GM19193 (cell line): ENCODE measurements around the gene LSAMP.

Experiments
- POLR2A ChIP-seq: IDR thresholded peaks from 4 replicates; pipeline ENCODE4 v1.6.1; 2011; ENCODE audit not compliant: insufficient read depth, insufficient read length; ENCODE audit errors: extremely low read depth

LSAMP gene

DNA sequence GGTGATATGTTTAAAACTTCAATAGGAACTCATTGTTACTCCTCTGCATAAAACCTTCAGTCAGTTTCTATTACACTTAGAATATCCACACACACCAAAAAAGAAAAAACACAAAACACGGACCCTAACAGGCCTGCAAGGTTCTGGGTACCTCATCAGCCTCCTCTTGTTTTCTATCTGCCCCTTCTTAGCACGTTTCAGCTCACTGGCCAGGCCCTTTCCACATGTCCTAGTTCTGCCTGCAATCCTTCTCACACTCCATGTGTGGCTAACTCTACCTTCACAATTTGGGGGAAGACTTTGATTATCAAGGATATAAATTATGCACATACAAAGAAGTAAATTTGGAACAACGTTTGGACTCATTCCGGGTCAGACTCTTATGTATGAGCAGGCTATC lies 376.3 kb downstream of the LSAMP start:
- TF ChIP-seq POLR2A = no peak

DNA sequence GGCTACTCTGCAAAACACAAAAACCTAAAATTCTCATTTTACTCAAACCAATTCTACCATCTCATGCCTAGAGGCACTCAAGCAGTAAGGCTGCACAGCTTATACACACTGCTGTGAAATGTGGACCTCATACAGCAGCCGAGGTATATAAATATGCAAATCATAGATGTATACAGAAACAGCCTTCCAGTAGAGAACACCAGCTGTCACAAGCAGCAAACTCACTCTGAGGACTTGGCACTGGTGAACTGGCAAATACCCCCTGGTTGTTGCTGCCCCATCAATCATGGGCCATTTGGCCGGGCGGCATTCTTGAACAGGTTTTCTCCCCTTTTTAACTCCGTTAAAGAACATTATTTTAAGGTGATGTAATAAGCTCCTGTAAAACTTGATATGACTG lies 378.0 kb downstream of the LSAMP start:
- TF ChIP-seq POLR2A = no peak

DNA sequence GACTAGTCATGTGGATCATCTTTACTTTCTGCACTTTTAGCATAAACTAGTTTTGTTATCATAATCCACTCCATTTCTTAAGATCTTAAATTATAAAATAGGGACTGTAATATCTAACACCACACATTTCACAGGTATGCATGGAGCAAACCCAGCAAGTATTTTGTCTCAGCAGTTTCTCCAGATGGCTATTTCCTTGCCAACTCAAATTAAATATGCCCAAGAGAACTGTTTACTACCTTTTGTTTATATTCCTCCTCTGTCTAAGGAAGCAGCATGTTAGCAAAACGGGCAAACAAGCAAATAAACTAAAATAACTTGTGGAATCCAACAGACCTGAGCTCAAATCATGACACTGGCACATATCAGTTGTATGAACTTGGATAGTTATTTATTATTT lies 379.8 kb downstream of the LSAMP start:
- TF ChIP-seq POLR2A = no peak

DNA sequence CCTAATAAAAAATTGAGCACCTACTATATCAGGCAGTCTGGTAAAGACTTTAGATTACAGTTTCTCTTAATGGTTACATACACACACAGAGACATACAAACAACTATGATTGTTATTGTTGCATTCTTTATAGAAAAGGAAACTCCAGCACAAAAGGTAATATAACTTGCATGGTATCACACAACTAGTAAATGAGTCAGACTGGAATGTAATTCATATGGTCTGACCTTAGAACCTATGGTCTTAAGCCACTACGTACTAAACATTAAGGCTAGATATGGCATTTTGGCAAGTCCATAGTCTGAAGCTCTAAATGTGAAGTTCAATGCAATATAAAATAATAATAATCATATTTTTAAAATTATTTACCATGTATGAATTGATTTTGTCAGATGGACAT lies 380.6 kb downstream of the LSAMP start:
- no peak for TF ChIP-seq POLR2A

DNA sequence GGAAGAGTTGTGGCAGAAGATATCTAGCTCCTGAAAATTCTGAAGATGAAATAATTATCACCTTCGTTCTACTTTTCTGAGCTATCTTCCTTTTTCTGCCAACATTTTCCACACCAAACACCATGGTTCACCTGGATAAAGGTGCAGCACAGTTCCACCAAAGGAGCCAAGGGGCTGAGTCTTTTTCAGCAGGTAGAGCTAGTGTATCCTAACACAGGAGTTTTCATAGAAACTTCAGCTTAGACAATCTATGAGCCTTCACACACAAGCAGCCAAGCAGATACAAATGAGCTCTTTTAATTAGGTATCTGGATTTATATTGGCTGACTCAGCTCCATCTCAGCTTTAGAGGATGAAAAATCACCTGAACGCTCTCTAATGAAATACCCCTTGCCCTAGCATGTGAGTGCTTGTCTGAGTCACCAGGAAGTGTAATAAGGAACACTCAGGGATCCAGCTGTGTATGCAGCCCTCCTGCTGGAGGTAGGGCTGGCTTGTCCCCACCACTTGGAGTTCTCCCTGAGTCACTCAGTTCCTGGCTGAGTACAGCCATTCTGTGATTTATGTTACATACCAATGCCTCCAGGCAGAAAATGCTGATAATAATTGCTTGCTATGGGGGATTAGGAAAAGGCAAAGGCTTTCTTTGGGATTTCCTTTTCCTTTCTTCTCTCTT lies 385.7 kb downstream of the LSAMP start:
- TF ChIP-seq POLR2A = no peak

DNA sequence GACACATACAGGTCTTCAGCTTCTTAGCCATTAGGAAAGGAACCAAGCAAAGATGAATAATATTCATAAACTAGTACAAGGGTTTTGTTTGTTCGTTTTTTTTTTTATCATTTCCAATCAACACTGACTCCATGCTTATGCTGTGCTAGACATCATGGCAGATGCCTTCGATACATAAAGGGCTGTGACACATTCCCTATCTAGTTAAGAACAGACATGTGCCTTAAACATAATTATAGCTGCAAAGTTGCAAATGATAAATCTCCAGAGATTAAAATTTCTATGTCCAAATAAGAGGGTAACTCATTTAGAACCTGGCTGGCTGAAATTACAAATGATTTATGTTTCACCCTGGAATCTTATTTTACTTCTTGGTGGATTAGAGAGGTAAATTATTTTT lies 386.4 kb downstream of the LSAMP start:
- TF ChIP-seq POLR2A = no peak

DNA sequence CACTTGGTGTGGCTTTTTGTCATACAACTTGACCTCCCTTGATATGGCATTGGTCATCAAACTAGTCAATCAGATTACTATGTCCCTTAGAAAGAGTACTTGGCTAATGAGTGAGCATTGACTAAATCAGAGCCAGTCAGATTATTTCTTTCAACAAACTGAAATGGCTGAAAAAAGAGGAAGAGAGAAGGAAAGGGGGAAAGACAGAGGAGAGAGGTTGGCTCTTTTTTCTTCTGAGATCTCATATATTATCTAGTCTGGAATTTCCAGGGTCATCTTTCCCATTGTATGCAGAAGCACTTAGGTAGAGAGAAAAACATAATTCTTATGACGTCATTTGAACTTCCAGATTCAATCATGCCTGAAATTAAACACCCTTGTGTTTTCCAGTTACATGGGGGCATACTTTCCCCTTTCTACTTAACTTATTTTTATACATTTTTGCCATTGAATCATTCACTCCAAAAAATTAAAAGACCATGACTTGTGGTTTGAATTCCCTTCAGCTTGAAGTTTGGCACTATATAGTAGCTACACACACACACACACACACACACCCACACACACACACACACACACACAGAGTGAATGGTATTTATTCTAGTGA lies 387.8 kb downstream of the LSAMP start:
- TF ChIP-seq POLR2A = no peak

DNA sequence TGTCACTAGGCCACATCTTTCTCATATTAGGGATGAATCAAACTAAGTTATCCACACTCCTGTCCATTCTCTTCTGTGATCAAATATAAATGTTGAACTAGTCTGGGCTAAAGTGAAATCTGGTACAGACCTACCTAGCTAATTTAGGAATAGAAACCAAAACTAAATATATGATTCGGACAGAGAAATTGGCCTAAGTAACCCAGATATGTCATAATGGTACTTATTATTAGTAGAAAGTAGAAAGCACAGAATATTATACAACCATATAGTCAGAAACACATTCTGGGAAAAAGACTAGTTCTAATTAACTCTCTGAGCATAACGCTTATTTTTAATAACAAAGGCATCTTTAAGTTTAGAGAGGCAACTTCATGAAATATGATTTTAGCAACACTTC lies 389.0 kb downstream of the LSAMP start:
- TF ChIP-seq POLR2A = no peak

DNA sequence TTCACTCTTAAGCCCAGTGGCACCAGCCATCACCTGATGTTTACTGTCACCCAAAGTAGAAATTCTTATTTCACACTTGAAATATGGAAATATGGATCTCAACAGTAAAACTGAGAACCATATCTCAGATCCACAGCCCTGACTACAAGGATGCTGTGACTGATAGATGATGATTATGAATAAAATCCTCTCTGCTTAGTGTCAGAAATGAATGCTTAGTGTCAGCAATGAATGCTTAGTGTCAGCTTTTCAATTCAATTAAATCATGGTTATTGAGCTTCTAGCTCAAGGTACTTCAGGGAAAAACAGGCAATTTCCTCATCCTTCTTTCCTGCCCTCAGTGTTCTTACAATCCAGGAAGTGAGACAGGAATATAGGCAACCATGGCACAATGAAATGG lies 392.3 kb downstream of the LSAMP start:
- no peak for TF ChIP-seq POLR2A

DNA sequence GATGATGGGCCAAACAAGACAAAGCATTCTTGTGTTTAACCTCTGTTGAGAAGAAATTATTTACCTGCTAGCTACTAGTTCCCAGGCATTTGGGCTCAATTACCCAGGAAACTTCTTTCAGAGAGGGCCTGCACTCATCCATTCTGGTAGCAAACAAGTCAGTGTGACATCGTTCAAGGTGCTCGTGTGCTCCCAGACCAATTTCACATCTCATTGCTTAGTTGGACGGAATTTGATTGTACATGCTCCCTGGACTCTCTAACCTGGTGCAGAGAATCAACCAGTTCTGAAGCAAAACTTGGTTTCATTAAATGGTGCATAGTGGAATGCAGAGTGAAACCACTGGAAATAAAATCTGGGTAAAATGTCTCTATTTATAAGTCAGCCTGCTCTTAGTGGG lies 392.7 kb downstream of the LSAMP start:
- TF ChIP-seq POLR2A = no peak

DNA sequence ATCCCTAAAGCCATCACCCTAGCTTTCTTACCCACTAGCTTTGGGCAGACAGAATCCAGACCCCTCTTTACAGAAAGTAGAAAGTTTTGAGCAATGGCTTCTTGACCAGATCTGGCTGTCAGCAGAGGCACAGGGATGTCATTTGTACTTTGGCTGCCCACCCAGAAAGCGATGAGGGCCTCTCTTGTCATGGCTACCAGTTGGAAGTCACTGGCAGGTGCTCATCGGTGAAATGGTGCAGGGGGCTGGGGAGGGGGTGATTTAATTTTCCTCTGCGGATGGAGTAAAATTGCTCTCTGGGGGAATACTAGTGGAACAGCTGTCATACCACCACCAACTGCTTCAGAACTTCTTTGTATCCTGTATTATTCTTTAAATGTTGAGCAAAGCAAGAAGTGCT lies 393.7 kb downstream of the LSAMP start:
- TF ChIP-seq POLR2A = no peak

DNA sequence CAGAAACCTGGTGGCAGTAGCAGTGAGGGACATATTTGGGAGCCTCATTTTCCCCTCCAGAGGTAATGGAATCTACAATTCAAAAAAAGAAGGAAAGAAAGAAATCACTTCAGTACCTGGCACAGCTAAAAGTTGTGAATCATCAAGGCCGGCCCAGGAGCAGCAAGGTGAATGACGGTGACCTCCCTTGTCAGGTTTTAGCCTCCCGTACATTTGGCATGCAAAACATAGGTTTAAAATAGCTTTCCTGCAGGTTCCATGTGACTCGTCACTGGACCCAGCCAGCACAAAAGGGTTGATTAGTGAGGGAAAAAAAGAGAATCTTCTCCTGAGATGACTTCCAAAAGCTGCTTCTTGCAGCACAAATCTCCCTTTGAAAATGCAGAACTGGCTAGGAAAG lies 394.2 kb downstream of the LSAMP start:
- no peak for TF ChIP-seq POLR2A

DNA sequence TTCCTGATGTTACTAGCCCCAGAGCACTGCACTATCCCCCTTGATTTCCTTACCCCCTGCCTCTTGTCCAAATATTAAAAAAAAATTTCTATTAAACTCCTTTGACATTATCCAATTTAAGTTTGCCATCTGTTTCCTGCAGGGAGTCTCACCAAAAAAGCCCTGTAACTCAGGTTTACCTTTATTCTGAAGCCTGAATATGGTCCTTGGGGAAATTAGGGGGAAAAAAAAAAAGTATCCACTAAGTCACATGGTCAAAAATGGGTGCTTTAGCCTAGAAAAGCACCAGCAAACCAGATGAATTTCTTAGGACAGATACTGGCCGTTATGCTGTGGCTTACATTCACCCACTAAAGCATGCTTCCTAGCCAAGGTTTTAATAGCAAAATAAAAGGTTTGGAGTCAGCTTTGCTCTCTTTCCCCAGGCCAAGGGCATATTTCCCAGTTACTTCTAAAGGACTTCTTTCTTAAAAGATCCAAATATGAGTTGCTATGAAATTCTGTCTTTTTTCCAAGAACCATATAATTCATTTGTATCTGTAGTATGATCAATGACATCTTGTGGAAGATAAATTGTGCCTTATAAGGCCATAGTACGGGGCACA lies 394.9 kb downstream of the LSAMP start:
- TF ChIP-seq POLR2A = no peak

DNA sequence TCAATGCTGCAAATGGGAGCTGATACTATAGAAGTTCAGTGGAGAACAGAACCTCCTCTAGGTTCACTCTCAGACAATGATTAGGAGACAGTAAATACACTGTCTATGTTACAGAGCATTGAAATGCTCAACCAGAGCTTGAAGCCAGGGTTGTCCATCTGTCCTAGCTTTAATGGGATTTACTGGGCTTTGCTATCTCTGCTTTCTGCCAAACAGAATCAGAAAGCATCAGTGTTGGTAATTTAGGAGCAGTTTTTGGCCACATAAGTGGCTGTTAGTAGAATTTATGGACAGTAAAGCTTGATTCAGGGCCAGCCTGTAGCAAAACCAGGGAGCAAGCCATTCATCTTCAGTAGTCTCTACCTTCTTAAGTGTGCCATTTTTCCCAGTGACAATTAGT lies 396.3 kb downstream of the LSAMP start:
- no peak for TF ChIP-seq POLR2A

DNA sequence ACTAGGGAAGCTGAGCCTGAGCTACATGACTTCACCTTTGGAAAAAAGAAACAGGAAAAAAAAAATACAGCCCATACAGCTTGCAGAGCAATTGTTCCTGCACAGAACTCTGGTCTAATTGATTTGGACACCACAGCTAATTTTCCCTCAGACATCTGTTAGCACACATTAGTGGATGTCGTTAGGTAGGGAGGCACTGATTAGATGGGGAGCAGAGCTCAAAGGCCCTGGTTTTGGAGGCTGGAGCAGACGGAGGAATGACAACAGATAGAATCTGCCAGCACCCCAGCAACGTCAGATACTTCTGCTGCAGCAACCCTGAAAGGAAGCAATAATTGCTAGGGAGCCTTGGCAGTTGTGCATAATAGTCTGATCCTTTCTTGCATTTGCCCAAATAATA lies 398.9 kb downstream of the LSAMP start:
- no peak for TF ChIP-seq POLR2A

DNA sequence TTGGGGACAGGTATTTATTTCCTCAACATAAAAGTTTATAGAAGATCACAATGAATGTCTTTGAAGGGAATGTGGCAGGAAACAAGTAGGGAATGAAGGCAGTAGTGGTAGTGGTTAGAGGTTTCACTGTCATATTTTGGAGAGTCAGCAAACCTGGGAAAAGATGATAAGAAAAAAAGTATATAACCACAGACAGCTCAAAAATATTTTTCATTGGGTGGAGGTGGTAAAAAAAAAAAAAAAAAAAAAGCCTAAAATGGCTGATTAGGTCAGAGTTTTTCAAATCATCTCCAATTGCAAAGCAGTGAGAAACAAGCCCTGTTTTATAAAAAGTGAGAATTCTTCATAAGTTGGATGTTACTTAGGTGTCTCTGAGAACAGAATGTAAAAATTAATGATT lies 400.0 kb downstream of the LSAMP start:
- no peak for TF ChIP-seq POLR2A
